Measurements from ENCODE around the gene STYX. TPM values are rescaled to one million over a fixed set of nuclear protein-coding genes. Genes with fewer than 3 reads are reported as not detected.

Gene STYX
- total and polyA plus RNA-seq, 2 experiments from 2014 or later: 23.3 to 40.2 TPM

DNA sequence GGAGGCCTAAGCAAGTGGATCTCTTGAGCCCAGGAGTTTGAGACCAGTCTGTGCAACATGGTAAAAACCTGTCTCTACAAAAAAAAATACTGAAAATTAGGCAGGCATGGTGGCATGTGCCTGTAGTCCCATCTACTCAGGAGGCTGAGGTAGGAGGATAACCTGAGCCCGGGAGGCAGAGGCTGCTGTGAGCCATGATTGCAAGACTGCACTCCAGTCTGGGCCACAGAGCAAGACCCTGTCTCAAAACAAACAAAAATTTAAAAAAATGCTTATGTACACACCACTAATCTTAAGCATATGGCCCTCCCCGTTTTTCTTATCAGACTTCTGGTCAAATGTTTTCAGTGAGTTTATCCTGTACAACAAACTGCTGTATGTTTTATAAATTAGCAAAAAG lies 63.1 kb downstream of the STYX start:
- Histone ChIP-seq H3K27ac (ENCODE audit: low read depth) (no peak overlapping the region), H3K36me3 (ENCODE audit: insufficient read depth) (no peaks in the 10 kb centered on the region), H3K4me3 (no peak overlapping the region), H3K9me2 (ENCODE audit: insufficient read depth) (no peaks in the 10 kb centered on the region), H2AFZ (no peak overlapping the region), H3K4me1 (ENCODE audit: insufficient read depth) (peaks cover 19% of the 10 kb centered on the region), H3K27me3 (ENCODE audit: insufficient read depth) (no peaks in the 10 kb centered on the region), H3K4me2 (no peak overlapping the region), H3F3A (replicated peaks; ENCODE audit: low read depth) (no peaks in the 10 kb centered on the region), H4K20me1 (replicated peaks; ENCODE audit: insufficient read depth) (peaks cover 6% of the 10 kb centered on the region; the same call in 1 of the 2 replicates), H3K79me2 (replicated peaks; ENCODE audit: insufficient read depth) (peaks cover 27% of the 10 kb centered on the region)
- TF ChIP-seq STAT1 (IDR thresholded peaks at IDR 0.05; ENCODE audit: unreplicated experiment): no peak
- no peak for TF ChIP-seq ZNF331 (CRISPR knock-in tag; IDR thresholded peaks at IDR 0.05; ENCODE audit: low read depth)
- no peak for TF ChIP-seq POLR2AphosphoS5 (IDR thresholded peaks at IDR 0.05; ENCODE audit: low read depth)
- TF ChIP-seq, protein P1, sequence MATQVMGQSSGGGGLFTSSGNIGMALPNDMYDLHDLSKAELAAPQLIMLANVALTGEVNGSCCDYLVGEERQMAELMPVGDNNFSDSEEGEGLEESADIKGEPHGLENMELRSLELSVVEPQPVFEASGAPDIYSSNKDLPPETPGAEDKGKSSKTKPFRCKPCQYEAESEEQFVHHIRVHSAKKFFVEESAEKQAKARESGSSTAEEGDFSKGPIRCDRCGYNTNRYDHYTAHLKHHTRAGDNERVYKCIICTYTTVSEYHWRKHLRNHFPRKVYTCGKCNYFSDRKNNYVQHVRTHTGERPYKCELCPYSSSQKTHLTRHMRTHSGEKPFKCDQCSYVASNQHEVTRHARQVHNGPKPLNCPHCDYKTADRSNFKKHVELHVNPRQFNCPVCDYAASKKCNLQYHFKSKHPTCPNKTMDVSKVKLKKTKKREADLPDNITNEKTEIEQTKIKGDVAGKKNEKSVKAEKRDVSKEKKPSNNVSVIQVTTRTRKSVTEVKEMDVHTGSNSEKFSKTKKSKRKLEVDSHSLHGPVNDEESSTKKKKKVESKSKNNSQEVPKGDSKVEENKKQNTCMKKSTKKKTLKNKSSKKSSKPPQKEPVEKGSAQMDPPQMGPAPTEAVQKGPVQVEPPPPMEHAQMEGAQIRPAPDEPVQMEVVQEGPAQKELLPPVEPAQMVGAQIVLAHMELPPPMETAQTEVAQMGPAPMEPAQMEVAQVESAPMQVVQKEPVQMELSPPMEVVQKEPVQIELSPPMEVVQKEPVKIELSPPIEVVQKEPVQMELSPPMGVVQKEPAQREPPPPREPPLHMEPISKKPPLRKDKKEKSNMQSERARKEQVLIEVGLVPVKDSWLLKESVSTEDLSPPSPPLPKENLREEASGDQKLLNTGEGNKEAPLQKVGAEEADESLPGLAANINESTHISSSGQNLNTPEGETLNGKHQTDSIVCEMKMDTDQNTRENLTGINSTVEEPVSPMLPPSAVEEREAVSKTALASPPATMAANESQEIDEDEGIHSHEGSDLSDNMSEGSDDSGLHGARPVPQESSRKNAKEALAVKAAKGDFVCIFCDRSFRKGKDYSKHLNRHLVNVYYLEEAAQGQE (IDR thresholded peaks at IDR 0.05; ENCODE audit: unreplicated experiment): no peak
- no peak for TF ChIP-seq EZH2 (IDR thresholded peaks at IDR 0.05; ENCODE audit: low read depth, unreplicated experiment)
- TF ChIP-seq, protein P2, sequence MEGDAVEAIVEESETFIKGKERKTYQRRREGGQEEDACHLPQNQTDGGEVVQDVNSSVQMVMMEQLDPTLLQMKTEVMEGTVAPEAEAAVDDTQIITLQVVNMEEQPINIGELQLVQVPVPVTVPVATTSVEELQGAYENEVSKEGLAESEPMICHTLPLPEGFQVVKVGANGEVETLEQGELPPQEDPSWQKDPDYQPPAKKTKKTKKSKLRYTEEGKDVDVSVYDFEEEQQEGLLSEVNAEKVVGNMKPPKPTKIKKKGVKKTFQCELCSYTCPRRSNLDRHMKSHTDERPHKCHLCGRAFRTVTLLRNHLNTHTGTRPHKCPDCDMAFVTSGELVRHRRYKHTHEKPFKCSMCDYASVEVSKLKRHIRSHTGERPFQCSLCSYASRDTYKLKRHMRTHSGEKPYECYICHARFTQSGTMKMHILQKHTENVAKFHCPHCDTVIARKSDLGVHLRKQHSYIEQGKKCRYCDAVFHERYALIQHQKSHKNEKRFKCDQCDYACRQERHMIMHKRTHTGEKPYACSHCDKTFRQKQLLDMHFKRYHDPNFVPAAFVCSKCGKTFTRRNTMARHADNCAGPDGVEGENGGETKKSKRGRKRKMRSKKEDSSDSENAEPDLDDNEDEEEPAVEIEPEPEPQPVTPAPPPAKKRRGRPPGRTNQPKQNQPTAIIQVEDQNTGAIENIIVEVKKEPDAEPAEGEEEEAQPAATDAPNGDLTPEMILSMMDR (conservative IDR thresholded peaks at IDR 0.05; ENCODE audit: low read depth in 2 of 2): no peak
- no peak for TF ChIP-seq EZH2phosphoT487 (IDR thresholded peaks at IDR 0.05; ENCODE audit: unreplicated experiment)
- no peak for TF ChIP-seq ZNF462 (CRISPR knock-in tag; IDR thresholded peaks at IDR 0.05)
- Mint-ChIP-seq H3K27me3 (ENCODE audit: insufficient read depth, low read depth, poor library complexity) (peaks cover 3% of the 10 kb centered on the region), H3K36me3 (ENCODE audit: low read depth) (no peaks in the 10 kb centered on the region; the same call in 2 of the 3 replicates), H3K4me1 (peaks cover 15% of the 10 kb centered on the region), H3K9me3 (no peaks in the 10 kb centered on the region; the same call in 2 of the 3 replicates), H3K27ac (no peak overlapping the region), H3K4me3 (no peak overlapping the region)
- DNase-seq (ENCODE audit: low spot score): no peak
- ATAC-seq: no peak

Data from GM23338 (cell line).